Progenitor cell of endocrine pancreas (in vitro differentiated cells): ENCODE measurements around the gene ALG9. TPM values are rescaled to one million over a fixed set of nuclear protein-coding genes. Genes with fewer than 3 reads are reported as not detected.

Experiments
- DNase-seq: peaks from one replicate; pipeline ENCODE4 v3.0.0; 2021; ENCODE audit warnings: low spot score; ENCODE audit not compliant: unreplicated experiment
- H3K27ac Mint-ChIP-seq: 2 replicates; pipeline ENCODE4 v1.8.0; 2021; ENCODE audit warnings: mild to moderate bottlenecking, moderate library complexity, mixed read lengths
- H3K27me3 Mint-ChIP-seq: 2 replicates; pipeline ENCODE4 v1.8.0; 2021; ENCODE audit warnings: mixed read lengths
- H3K36me3 Mint-ChIP-seq: 2 replicates; pipeline ENCODE4 v1.8.0; 2022; ENCODE audit warnings: mixed read lengths; ENCODE audit not compliant: insufficient read depth
- H3K4me1 Mint-ChIP-seq: 2 replicates; pipeline ENCODE4 v1.8.0; 2021; ENCODE audit warnings: low read depth, mixed read lengths
- H3K4me3 Mint-ChIP-seq: 2 replicates; pipeline ENCODE4 v1.8.0; 2021; ENCODE audit warnings: low read depth, mild to moderate bottlenecking, moderate library complexity, mixed read lengths
- H3K9me3 Mint-ChIP-seq: 2 replicates; pipeline ENCODE4 v1.8.0; 2021; ENCODE audit warnings: low read depth, mixed read lengths
- total RNA-seq: library from RNA; stranded (reverse); gene quantifications from 2 replicates; pipeline ENCODE4 v1.2.1, GENCODE V29; 2021
- TF ChIP-seq, protein P1 (sequence below): fragments of 200-600 bp; sonication (generic); IDR thresholded peaks from one replicate; pipeline ENCODE4 v1.5.0; 2021; ENCODE audit warnings: antibody characterized with exemption, mild to moderate bottlenecking; ENCODE audit not compliant: unreplicated experiment

The ALG9 gene
- total RNA-seq, 1 donor from 2014 or later: 45.2 TPM

DNA sequence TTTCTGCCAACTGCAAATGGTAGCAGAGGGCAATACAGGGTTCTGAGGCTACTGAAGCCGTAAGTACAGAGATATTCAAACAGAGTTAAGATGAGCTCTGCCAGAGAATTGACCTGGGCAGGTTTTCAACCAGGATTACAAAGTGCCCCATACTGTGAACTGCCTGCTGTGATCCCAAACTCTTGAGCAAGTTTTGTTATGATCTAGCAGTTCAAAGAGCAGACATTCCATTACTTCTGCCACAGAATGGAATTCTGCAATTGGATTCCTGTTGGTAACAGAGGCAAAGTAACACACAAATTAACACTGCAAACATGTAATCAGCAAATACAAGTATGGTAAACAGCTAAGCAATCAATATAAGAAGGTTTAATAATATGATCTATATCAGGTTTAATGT, 31.2 kb downstream of the ALG9 start:
- Mint-ChIP-seq H3K27me3 (no peaks in the 10 kb centered on the region), H3K27ac (no peak overlapping the region), H3K36me3 (peaks cover 14% of the 10 kb centered on the region), H3K9me3 (no peaks in the 10 kb centered on the region), H3K4me3 (no peak overlapping the region), H3K4me1 (peaks cover 10% of the 10 kb centered on the region)
- DNase-seq: no peak
- TF ChIP-seq, protein P1, sequence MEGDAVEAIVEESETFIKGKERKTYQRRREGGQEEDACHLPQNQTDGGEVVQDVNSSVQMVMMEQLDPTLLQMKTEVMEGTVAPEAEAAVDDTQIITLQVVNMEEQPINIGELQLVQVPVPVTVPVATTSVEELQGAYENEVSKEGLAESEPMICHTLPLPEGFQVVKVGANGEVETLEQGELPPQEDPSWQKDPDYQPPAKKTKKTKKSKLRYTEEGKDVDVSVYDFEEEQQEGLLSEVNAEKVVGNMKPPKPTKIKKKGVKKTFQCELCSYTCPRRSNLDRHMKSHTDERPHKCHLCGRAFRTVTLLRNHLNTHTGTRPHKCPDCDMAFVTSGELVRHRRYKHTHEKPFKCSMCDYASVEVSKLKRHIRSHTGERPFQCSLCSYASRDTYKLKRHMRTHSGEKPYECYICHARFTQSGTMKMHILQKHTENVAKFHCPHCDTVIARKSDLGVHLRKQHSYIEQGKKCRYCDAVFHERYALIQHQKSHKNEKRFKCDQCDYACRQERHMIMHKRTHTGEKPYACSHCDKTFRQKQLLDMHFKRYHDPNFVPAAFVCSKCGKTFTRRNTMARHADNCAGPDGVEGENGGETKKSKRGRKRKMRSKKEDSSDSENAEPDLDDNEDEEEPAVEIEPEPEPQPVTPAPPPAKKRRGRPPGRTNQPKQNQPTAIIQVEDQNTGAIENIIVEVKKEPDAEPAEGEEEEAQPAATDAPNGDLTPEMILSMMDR: no peak

DNA sequence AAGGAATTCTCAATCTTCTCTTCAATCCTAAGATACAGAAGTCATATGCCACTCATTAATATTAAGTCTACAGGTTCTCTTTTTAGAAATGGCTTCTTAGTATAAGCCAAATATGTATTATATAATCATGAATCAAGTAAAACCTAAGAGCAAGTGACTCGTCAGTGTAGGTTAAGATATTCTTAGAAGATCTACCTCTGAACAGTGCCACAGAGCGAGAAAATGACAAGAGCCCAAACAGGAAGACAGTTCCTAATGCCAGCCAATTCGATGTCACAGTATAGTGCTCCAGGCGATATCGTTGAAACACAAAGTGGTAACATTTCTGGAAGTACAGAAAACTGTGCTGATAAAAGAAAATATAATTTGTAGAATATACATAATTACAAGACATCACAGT, 33.3 kb downstream of the ALG9 start:
- TF ChIP-seq, protein P1: no peak
- H3K9me3 Mint-ChIP-seq: no peaks in the 10 kb centered on the region
- H3K4me3 Mint-ChIP-seq: no peak overlapping the region
- no peak overlapping the region for H3K27ac Mint-ChIP-seq
- peaks cover 10% of the 10 kb centered on the region for H3K4me1 Mint-ChIP-seq
- peaks cover 8% of the 10 kb centered on the region for H3K36me3 Mint-ChIP-seq
- no peak for DNase-seq
- no peaks in the 10 kb centered on the region for H3K27me3 Mint-ChIP-seq

DNA sequence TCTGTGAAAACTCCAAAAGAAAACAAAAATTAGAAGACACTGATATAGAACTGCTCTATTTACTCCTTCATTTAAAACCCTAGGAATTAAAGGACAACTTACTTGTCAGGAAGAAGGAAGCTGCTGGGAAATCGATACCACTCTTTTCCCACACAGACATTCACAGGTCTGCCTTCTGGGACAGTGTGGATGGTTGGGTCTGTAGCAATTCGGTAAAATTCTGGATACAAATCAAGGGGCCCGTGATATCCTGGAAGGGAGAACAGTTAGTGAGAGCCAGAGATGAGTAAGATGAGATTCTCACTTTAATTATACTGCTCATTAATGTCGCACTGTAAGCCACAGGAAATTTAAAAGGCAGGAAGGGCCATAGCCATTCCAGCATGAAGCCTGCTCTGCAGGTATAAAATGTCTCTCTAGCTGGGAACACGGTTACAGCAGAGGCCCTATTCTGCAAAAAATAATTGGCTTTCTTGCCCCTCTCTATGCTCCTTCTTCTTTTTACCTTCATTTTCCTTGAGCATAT, 34.0 kb downstream of the ALG9 start:
- TF ChIP-seq, protein P1: no peak
- H3K4me3 Mint-ChIP-seq: no peak overlapping the region
- peaks cover 8% of the 10 kb centered on the region for H3K36me3 Mint-ChIP-seq
- DNase-seq: no peak
- peaks cover 10% of the 10 kb centered on the region for H3K4me1 Mint-ChIP-seq
- H3K27me3 Mint-ChIP-seq: no peaks in the 10 kb centered on the region
- H3K27ac Mint-ChIP-seq: no peak overlapping the region
- no peaks in the 10 kb centered on the region for H3K9me3 Mint-ChIP-seq

GRCh38 chr11:111836721-111837120, 34.7 kb downstream of the ALG9 start:
- H3K9me3 Mint-ChIP-seq: no peaks in the 10 kb centered on the region

GRCh38 chr11:111836162-111836561, 35.2 kb downstream of the ALG9 start:
- Mint-ChIP-seq H3K36me3 (peaks cover 11% of the 10 kb centered on the region), H3K9me3 (no peaks in the 10 kb centered on the region), H3K4me1 (peaks cover 7% of the 10 kb centered on the region), H3K27me3 (no peaks in the 10 kb centered on the region), H3K27ac (no peak overlapping the region), H3K4me3 (no peak overlapping the region)
- TF ChIP-seq, protein P1: no peak
- DNase-seq: no peak

More at GRCh38 chr11:111836721-111837120, 34.7 kb downstream of the ALG9 start:
- DNase-seq: no peak
- peaks cover 8% of the 10 kb centered on the region for H3K36me3 Mint-ChIP-seq
- H3K4me1 Mint-ChIP-seq: peaks cover 10% of the 10 kb centered on the region
- H3K27me3 Mint-ChIP-seq: no peaks in the 10 kb centered on the region
- H3K27ac Mint-ChIP-seq: no peak overlapping the region
- no peak overlapping the region for H3K4me3 Mint-ChIP-seq
- TF ChIP-seq, protein P1: no peak
